Natural killer cell treated with Interleukin-12 subunit alpha and Interleukin-12 subunit beta and Interleukin-15 and Interleukin-18, amount 100 ng/mL, for 72 hours (primary cell): ENCODE data around the gene EFCAB5. TPM values are rescaled to one million over a fixed set of nuclear protein-coding genes. Genes with fewer than 3 reads are reported as not detected.
"Not testable (repeated sequence)": the region's sequence is repeated elsewhere in the genome, so short reads cannot be mapped to it uniquely, and the experiment has no call there.

Source experiments
- ATAC-seq, 2 donors: fragments of 150-1000 bp; cut with Tn5 transposase in 1 of 2; sonication (Bioruptor Pico), chemical (Tn5 transposase) in 1 of 2; 2 replicates each; pipeline ENCODE4 v1.10.0; 2021
- DNase-seq: peaks from one replicate; pipeline ENCODE4 v3.0.0; 2022; ENCODE audit warnings: low spot score
- H3K27ac Mint-ChIP-seq, 2 donors: 1 replicate in 1 of 2; 2 replicates in 1 of 2; pipeline ENCODE4 v1.8.0; 2022; ENCODE audit warnings: mixed read lengths in 2 of 2, mild to moderate bottlenecking in 1 of 2, moderate library complexity in 1 of 2
- H3K27me3 Mint-ChIP-seq, 2 donors: 1 replicate in 1 of 2; 2 replicates in 1 of 2; pipeline ENCODE4 v1.8.0; 2022; ENCODE audit warnings: mixed read lengths in 2 of 2
- H3K36me3 Mint-ChIP-seq: one replicate; pipeline ENCODE4 v1.8.0; 2022; ENCODE audit warnings: mixed read lengths
- H3K4me1 Mint-ChIP-seq, 2 donors: 1 replicate in 1 of 2; 2 replicates in 1 of 2; pipeline ENCODE4 v1.8.0; 2022; ENCODE audit warnings: low read depth in 2 of 2, mixed read lengths in 2 of 2, mild to moderate bottlenecking in 1 of 2
- H3K4me3 Mint-ChIP-seq: one replicate; pipeline ENCODE4 v1.8.0; 2022; ENCODE audit warnings: mixed read lengths
- H3K9me3 Mint-ChIP-seq: 2 replicates; pipeline ENCODE4 v1.8.0; 2022; ENCODE audit warnings: mixed read lengths
- total RNA-seq, 2 donors: library from RNA; stranded (reverse); gene quantifications; one replicate each; pipeline ENCODE4 v1.2.3, GENCODE V29; 2022

The EFCAB5 gene
- total RNA-seq, 2 donors from 2014 or later: 0.42 to 2.5 TPM

GRCh38 chr17:30112794-30113193, 171.4 kb downstream of the EFCAB5 start:
- ATAC-seq: peak in 1 of 2 donors; percentile 46
- Mint-ChIP-seq H3K4me1 (peaks cover 12 to 35% of the 10 kb centered on the region in 2 donors), H3K27me3 (peaks cover 4 to 12% of the 10 kb centered on the region in 2 donors), H3K4me3 (peak overlapping the region; percentile 14), H3K27ac (peak overlapping the region; percentile 14 to 35), H3K9me3 (no peaks in the 10 kb centered on the region), H3K36me3 (peaks cover 8% of the 10 kb centered on the region)
- DNase-seq: no peak

GRCh38 chr17:30113213-30113612, 171.8 kb downstream of the EFCAB5 start:
- DNase-seq (no peak), ATAC-seq (peak; percentile 54 to 66)
- Mint-ChIP-seq H3K9me3 (no peaks in the 10 kb centered on the region), H3K27me3 (peaks cover 4 to 12% of the 10 kb centered on the region in 2 donors), H3K4me1 (peaks cover 14 to 39% of the 10 kb centered on the region in 2 donors), H3K36me3 (peaks cover 8% of the 10 kb centered on the region), H3K27ac (peak overlapping the region; percentile 14 to 35), H3K4me3 (peak overlapping the region; percentile 14)

- DNase-seq (no peak), ATAC-seq (no peak)
- Mint-ChIP-seq H3K4me3 (peak overlapping the region; percentile 100), H3K36me3 (peaks cover 16% of the 10 kb centered on the region), H3K4me1 (peaks cover 27 to 55% of the 10 kb centered on the region in 2 donors), H3K9me3 (no peaks in the 10 kb centered on the region), H3K27me3 (no peaks in the 10 kb centered on the region), H3K27ac (peak overlapping the region; percentile 96 to 98)
These were observed 174.9 kb downstream of the EFCAB5 start for GRCh38 chr17:30116345-30116660.

DNA sequence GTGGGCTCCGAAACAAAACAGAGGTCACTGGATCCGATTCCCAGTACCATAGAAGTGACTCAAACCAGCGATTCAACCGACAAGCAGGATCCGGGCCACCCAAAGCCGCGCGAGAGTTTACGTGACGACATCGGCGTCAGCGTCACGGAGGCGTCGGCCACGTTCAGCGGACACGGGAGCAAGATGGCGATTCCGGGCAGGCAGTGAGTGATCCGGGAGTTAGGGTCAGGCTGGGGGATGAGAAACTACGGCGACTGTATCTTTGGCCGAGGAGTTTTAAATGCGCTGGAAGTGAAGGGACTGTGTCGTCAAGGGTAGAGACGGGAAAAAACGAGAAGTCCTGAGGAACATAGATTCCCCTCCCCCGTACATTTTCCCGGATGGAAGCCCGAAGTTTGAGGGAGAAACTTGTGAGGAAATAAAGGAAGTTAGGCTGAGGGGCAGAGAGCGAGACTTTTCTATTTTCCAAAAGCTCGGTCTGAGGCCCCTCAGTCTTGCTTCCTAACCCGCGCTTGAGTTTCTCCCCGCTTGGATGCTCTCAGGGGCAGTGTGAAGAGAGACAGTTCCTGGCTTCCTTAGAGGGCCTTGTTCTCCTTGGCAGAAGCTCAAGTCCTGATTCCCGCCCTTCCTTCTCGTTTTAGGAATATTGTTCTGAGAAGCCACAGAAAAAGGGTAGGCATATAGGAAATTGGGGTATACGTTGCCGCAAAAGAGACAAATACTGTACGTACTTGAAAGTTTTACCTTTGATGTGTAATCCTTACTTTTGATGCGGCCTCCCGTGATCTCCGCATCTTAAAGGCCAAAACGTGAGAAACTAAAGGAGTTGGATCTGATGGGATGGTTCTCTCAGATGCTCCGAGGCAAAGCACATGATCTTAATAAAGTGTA, 175.5 kb downstream of the EFCAB5 start, which contains the start of gene NSRP1:
Gene NSRP1, plus strand, starts transcription at position 156 of the 891 bp plus-strand sequence. Its CDS starts 28 bp downstream, at position 184.
- ATAC-seq (peak; percentile 92 to 96), DNase-seq (peak; percentile 95)
- peak within 1 kb of the TSS; percentile 96 to 98 for H3K27ac Mint-ChIP-seq
- H3K4me3 Mint-ChIP-seq: peak within 1 kb of the TSS; percentile 100
- H3K9me3 Mint-ChIP-seq: no peaks in the 10 kb centered on the region
- peaks cover 18% of the 10 kb centered on the region for H3K36me3 Mint-ChIP-seq
- H3K27me3 Mint-ChIP-seq: no peaks in the 10 kb centered on the region
- H3K4me1 Mint-ChIP-seq: peaks cover 30 to 58% of the 10 kb centered on the region in 2 donors

DNA sequence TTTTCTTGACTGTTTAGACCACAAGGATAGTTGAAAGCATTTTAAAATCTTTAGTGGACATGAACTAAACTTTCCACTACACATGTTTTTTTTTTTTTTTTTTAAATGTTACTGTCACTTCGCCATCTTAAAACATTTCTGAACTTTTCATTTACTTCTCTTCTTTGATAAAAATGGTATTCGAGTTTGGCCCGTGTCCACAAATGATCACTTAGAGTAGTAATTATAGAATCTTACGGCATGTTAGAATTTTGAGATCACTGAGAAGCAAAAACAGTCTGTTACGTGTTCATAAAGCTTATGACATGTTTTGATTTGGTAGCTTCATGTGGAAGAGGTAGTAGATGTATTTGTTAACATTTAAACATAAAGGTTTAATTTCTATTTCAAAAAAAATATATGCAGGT, 176.2 kb downstream of the EFCAB5 start:
- no peaks in the 10 kb centered on the region for H3K27me3 Mint-ChIP-seq
- DNase-seq: no peak
- H3K9me3 Mint-ChIP-seq: no peaks in the 10 kb centered on the region
- H3K27ac Mint-ChIP-seq: peak overlapping the region; percentile 96 to 98
- peaks cover 29 to 56% of the 10 kb centered on the region in 2 donors for H3K4me1 Mint-ChIP-seq
- H3K4me3 Mint-ChIP-seq: peak overlapping the region; percentile 100
- H3K36me3 Mint-ChIP-seq: peaks cover 18% of the 10 kb centered on the region
- ATAC-seq: no peak

- H3K27me3 Mint-ChIP-seq, ATAC-seq, H3K9me3 Mint-ChIP-seq, DNase-seq: not testable (repeated sequence)
- Mint-ChIP-seq H3K4me3 (peak overlapping the region; percentile 100), H3K36me3 (peaks cover 18% of the 10 kb centered on the region), H3K4me1 (peaks cover 27 to 47% of the 10 kb centered on the region in 2 donors), H3K27ac (peak overlapping the region in 1 of 2 donors; percentile 96)
These were observed 177.2 kb downstream of the EFCAB5 start for GRCh38 chr17:30118635-30119034.

DNA sequence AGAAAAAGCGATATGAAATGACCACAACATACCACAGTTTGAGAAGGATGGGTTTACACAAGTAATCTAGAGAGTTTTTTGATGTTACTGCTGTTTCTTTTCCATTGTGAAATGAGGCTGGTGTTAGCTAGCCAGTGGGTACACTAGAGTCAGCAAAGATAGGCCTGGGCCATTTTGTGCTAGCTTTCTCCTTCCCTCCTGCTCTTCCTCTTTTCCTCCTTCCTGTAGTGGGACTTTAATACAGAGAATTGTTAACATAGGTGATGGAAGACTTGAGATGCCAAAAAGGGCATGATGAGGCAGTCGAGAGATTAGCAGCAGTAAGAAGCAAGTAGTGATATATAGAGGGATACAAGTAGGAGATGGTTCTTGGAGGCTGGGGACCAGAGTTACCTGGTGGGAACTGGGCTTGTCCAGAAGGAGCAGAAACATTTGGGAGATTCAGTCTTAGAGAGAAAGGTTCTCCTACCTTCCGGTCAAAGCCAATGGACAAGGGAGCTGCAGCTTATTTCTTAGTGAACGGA, 182.9 kb downstream of the EFCAB5 start:
- Mint-ChIP-seq H3K9me3 (no peaks in the 10 kb centered on the region), H3K4me1 (peaks cover 25 to 27% of the 10 kb centered on the region in 2 donors), H3K4me3 (no peak overlapping the region), H3K27ac (peak overlapping the region in 1 of 2 donors; percentile 23), H3K36me3 (peaks cover 15% of the 10 kb centered on the region), H3K27me3 (no peaks in the 10 kb centered on the region)
- DNase-seq: no peak
- no peak for ATAC-seq

GRCh38 chr17:30130121-30130520, 188.7 kb downstream of the EFCAB5 start:
- DNase-seq (no peak), ATAC-seq (no peak)
- no peaks in the 10 kb centered on the region for H3K9me3 Mint-ChIP-seq
- H3K4me3 Mint-ChIP-seq: no peak overlapping the region
- peaks cover 5% of the 10 kb centered on the region for H3K36me3 Mint-ChIP-seq
- peaks cover 7 to 20% of the 10 kb centered on the region in 2 donors for H3K4me1 Mint-ChIP-seq
- no peaks in the 10 kb centered on the region for H3K27me3 Mint-ChIP-seq
- no peak overlapping the region for H3K27ac Mint-ChIP-seq

GRCh38 chr17:30132615-30133014, 191.2 kb downstream of the EFCAB5 start:
- H3K4me1 Mint-ChIP-seq: peaks cover 0 to 12% of the 10 kb centered on the region in 2 donors
- no peaks in the 10 kb centered on the region for H3K27me3 Mint-ChIP-seq
- no peak for ATAC-seq
- no peaks in the 10 kb centered on the region for H3K36me3 Mint-ChIP-seq
- DNase-seq: no peak
- no peak overlapping the region for H3K27ac Mint-ChIP-seq
- no peaks in the 10 kb centered on the region for H3K9me3 Mint-ChIP-seq
- H3K4me3 Mint-ChIP-seq: no peak overlapping the region

DNA sequence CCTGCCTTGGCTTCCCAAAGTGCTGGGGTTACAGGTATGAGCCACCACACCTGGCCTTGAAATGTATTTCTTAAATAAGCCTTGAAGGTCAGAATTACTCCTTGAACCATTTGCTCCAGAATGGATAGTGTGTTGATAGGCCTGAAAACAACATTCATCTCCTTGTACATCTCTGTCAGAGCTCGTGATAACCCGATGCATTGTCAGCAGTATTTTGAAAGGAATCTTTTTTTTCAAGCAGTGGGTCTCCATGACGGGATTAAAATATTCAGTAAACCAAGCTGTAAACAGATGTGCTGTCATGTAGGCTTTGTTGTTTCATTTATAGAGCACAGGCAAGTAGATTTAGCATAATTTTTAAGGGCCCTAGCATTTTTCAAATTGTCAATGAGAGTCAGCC, 191.8 kb downstream of the EFCAB5 start:
- DNase-seq: no peak
- no peaks in the 10 kb centered on the region for H3K27me3 Mint-ChIP-seq

DNA sequence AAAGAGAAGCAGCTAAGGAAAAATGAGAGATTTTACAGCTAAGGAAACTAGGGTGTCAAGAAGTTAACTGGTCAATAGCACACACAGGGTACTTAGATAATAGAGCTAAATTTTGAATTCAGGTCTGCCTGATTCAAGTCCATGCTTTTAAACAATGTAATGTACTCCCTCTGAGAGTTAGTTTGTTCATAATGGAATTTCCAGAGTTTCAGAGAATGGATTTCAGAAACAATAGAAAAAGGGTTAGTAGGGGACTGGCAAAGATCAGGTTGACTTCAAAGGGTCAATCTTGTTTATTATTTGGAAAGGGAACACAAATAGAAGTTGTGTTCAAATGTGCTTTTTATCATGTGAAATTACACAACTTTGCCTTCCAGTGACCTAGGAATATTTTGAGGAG, 193.1 kb downstream of the EFCAB5 start:
- no peaks in the 10 kb centered on the region for H3K9me3 Mint-ChIP-seq
- no peaks in the 10 kb centered on the region for H3K36me3 Mint-ChIP-seq
- no peak overlapping the region for H3K4me3 Mint-ChIP-seq
- H3K27ac Mint-ChIP-seq: no peak overlapping the region
- no peak for DNase-seq
- peaks cover 8 to 22% of the 10 kb centered on the region in 2 donors for H3K4me1 Mint-ChIP-seq
- ATAC-seq: no peak
- H3K27me3 Mint-ChIP-seq: no peaks in the 10 kb centered on the region

More for the DNA sequence above, 191.8 kb downstream of the EFCAB5 start:
- H3K9me3 Mint-ChIP-seq: no peaks in the 10 kb centered on the region
- no peak for ATAC-seq
- H3K27ac Mint-ChIP-seq: no peak overlapping the region
- H3K4me3 Mint-ChIP-seq: no peak overlapping the region
- peaks cover 5 to 16% of the 10 kb centered on the region in 2 donors for H3K4me1 Mint-ChIP-seq
- H3K36me3 Mint-ChIP-seq: no peaks in the 10 kb centered on the region

GRCh38 chr17:30137158-30137557, 195.7 kb downstream of the EFCAB5 start:
- Mint-ChIP-seq H3K4me3 (no peak overlapping the region), H3K4me1 (peaks cover 8 to 20% of the 10 kb centered on the region in 2 donors), H3K9me3 (no peaks in the 10 kb centered on the region), H3K27ac (no peak overlapping the region), H3K36me3 (no peaks in the 10 kb centered on the region), H3K27me3 (no peaks in the 10 kb centered on the region)
- DNase-seq (no peak), ATAC-seq (no peak)

- H3K27ac Mint-ChIP-seq, H3K27me3 Mint-ChIP-seq, H3K4me3 Mint-ChIP-seq, H3K9me3 Mint-ChIP-seq, H3K36me3 Mint-ChIP-seq: not testable (repeated sequence)
- peak; percentile 69 for DNase-seq
- ATAC-seq: peak; percentile 65 to 66
- peaks cover 17 to 18% of the 10 kb centered on the region in 2 donors for H3K4me1 Mint-ChIP-seq
These were observed 206.4 kb downstream of the EFCAB5 start for GRCh38 chr17:30147860-30148259.

GRCh38 chr17:30148376-30148775, 206.9 kb downstream of the EFCAB5 start:
- Mint-ChIP-seq H3K27me3 (no peaks in the 10 kb centered on the region), H3K27ac (no peak overlapping the region), H3K4me3 (no peak overlapping the region), H3K4me1 (peaks cover 18 to 21% of the 10 kb centered on the region in 2 donors), H3K36me3 (peaks cover under 1% of the 10 kb centered on the region), H3K9me3 (no peaks in the 10 kb centered on the region)
- DNase-seq (no peak), ATAC-seq (no peak)
